Measurements from ENCODE around the gene APLP1. TPM values are rescaled to one million over a fixed set of nuclear protein-coding genes. Genes with fewer than 3 reads are reported as not detected.

Gene APLP1
- total RNA-seq, 1 experiment from 2014 or later = 15.5 TPM

- Mint-ChIP-seq H3K9me3 (no peaks in the 10 kb centered on the region), H3K4me1 (peaks cover 16% of the 10 kb centered on the region), H3K4me3 (peak overlapping the region; percentile 93), H3K27me3 (ENCODE audit: low read depth) (peaks cover 16% of the 10 kb centered on the region), H3K27ac (no peak overlapping the region), H3K36me3 (peaks cover 26% of the 10 kb centered on the region)
- ATAC-seq (no peak), DNase-seq (ENCODE audit: low spot score) (no peak)
- ChIA-PET CTCF (interaction anchor here (0.7 kb wide), 1 partner anchor 33 kb away, joined by 3 read pairs; no protein-coding TSS in a partner anchor), POLR2A (interaction anchor here (0.7 kb wide), 2 partner anchors 245 to 926 kb away, joined by 3 to 5 read pairs; no protein-coding TSS in a partner anchor)
- no peak for TF ChIP-seq CTCF (IDR thresholded peaks at IDR 0.05)
Observed at GRCh38 chr19:35898499-35898809, 30.1 kb downstream of the APLP1 start.

GRCh38 chr19:35899547-35900214, 31.3 kb downstream of the APLP1 start:
- 0 out of 2 replicates have a peak, but pooled peaks have one; percentile 14 for TF ChIP-seq MAX (CRISPR knock-in tag; IDR thresholded peaks at IDR 0.05)
- TF ChIP-seq PREB (CRISPR knock-in tag; IDR thresholded peaks at IDR 0.05; ENCODE audit: borderline replicate concordance) = no peak
- no peak for TF ChIP-seq NR1H2 (CRISPR knock-in tag; IDR thresholded peaks at IDR 0.05)
- TF ChIP-seq ZNF281 (CRISPR knock-in tag; IDR thresholded peaks at IDR 0.05) = peak; percentile 81
- TF ChIP-seq ZNF138 (CRISPR knock-in tag; conservative IDR thresholded peaks at IDR 0.05) = no peak
- no peak for TF ChIP-seq MLX (CRISPR knock-in tag; IDR thresholded peaks at IDR 0.05)
- TF ChIP-seq FOXP4 (CRISPR knock-in tag; IDR thresholded peaks at IDR 0.05) = peak; percentile 42; the same call in 1 of the 2 replicates
- TF ChIP-seq TP53 (CRISPR knock-in tag; IDR thresholded peaks at IDR 0.05) = no peak
- 0 out of 2 replicates have a peak, but pooled peaks have one; percentile 50 for TF ChIP-seq HMGXB4 (CRISPR knock-in tag; IDR thresholded peaks at IDR 0.05)
- TF ChIP-seq RELA (CRISPR knock-in tag; IDR thresholded peaks at IDR 0.05; ENCODE audit: borderline replicate concordance) = peak; percentile 70; the same call in 1 of the 2 replicates
- 0 out of 2 replicates have a peak, but pooled peaks have one; percentile 47 for TF ChIP-seq ZBTB21 (CRISPR knock-in tag; IDR thresholded peaks at IDR 0.05; ENCODE audit: borderline replicate concordance)
- no peak for TF ChIP-seq TEAD1 (CRISPR knock-in tag; IDR thresholded peaks at IDR 0.05)
- TF ChIP-seq E2F5 (CRISPR knock-in tag; IDR thresholded peaks at IDR 0.05) = peak; percentile 55; the same call in 1 of the 2 replicates
- TF ChIP-seq IRF2 (CRISPR knock-in tag; IDR thresholded peaks at IDR 0.05; ENCODE audit: borderline replicate concordance, low read depth) = no peak
- peak; percentile 72 for TF ChIP-seq SP1 (CRISPR knock-in tag; conservative IDR thresholded peaks at IDR 0.05)
- peaks cover 18% of the 10 kb centered on the region for H3K4me1 Mint-ChIP-seq
- ChIA-PET CTCF (interaction anchor here (1.3 kb wide), 1 partner anchor 77 kb away, joined by 3 read pairs; no protein-coding TSS in a partner anchor), POLR2A (interaction anchor here (0.6 kb wide), 1 partner anchor 31 kb away, joined by 5 read pairs; no protein-coding TSS in a partner anchor)
- peaks cover 19% of the 10 kb centered on the region for H3K36me3 Mint-ChIP-seq
- H3K27me3 Mint-ChIP-seq (ENCODE audit: low read depth) = peaks cover 18% of the 10 kb centered on the region
- H3K4me3 Mint-ChIP-seq = peak overlapping the region; percentile 93
- ATAC-seq = peak; percentile 6
- H3K27ac Mint-ChIP-seq = peak overlapping the region; percentile 80; the same call in 1 of the 2 replicates
- DNase-seq (ENCODE audit: low spot score) = peak; percentile 60
- no peaks in the 10 kb centered on the region for H3K9me3 Mint-ChIP-seq

Measured in WTC11 (cell line).